HepG2 (cell line): ENCODE results near the gene CDKN3. TPM values are rescaled to one million over a fixed set of nuclear protein-coding genes. Genes with fewer than 3 reads are reported as not detected.

Experiments used
- CC2D1A ChIP-seq: sonication (generic); formaldehyde crosslinking; IDR thresholded peaks from 2 replicates; pipeline ENCODE4 v1.8.1; 2023; ENCODE audit warnings: mild to moderate bottlenecking, missing genetic modification reagents
- CEBPB ChIP-seq: IDR thresholded peaks from 2 replicates; pipeline ENCODE4 v1.6.1; 2011; ENCODE audit warnings: low read depth, low read length, improper control_type of control experiment, borderline replicate concordance
- DMAP1 ChIP-seq: IDR thresholded peaks from 2 replicates; pipeline ENCODE4 v1.6.1; 2016
- FOXC1 ChIP-seq: sonication (generic); formaldehyde crosslinking; IDR thresholded peaks from 2 replicates; pipeline ENCODE4 v1.8.0; 2022; ENCODE audit warnings: mild to moderate bottlenecking, missing genetic modification reagents, borderline replicate concordance
- HNF1B ChIP-seq: sonication (generic); formaldehyde crosslinking; IDR thresholded peaks from 2 replicates; pipeline ENCODE4 v1.5.1; 2020; ENCODE audit warnings: mild to moderate bottlenecking, moderate library complexity, missing genetic modification reagents
- ISL2 ChIP-seq: sonication (generic); formaldehyde crosslinking; IDR thresholded peaks from 2 replicates; pipeline ENCODE4 v1.5.0; 2020; ENCODE audit warnings: missing genetic modification reagents
- KDM5B ChIP-seq: sonication (generic); formaldehyde crosslinking; IDR thresholded peaks from 2 replicates; pipeline ENCODE4 v1.4.0; 2020; ENCODE audit warnings: missing genetic modification reagents, mild to moderate bottlenecking, borderline replicate concordance
- MED8 ChIP-seq: sonication (generic); formaldehyde crosslinking; IDR thresholded peaks from 2 replicates; pipeline ENCODE4 v1.8.1; 2023; ENCODE audit warnings: mild to moderate bottlenecking, missing genetic modification reagents; ENCODE audit not compliant: insufficient replicate concordance
- POGZ ChIP-seq: sonication (generic); formaldehyde crosslinking; IDR thresholded peaks from 2 replicates; pipeline ENCODE4 v1.4.0; 2020; ENCODE audit warnings: mild to moderate bottlenecking, missing genetic modification reagents
- RARA ChIP-seq: IDR thresholded peaks from 2 replicates; pipeline ENCODE4 v1.6.1; 2016; ENCODE audit warnings: missing genetic modification reagents, missing compliant biosample characterization
- SIX4 ChIP-seq: sonication (generic); formaldehyde crosslinking; IDR thresholded peaks from 2 replicates; pipeline ENCODE4 v1.4.0; 2020; ENCODE audit warnings: missing genetic modification reagents
- SPEN ChIP-seq: sonication (generic); formaldehyde crosslinking; IDR thresholded peaks from 2 replicates; pipeline ENCODE4 v1.5.1; 2020; ENCODE audit warnings: low read depth, mild to moderate bottlenecking, missing genetic modification reagents
- ZBED4 ChIP-seq: sonication (generic); formaldehyde crosslinking; IDR thresholded peaks from 2 replicates; pipeline ENCODE4 v1.4.0; 2020; ENCODE audit warnings: missing genetic modification reagents, borderline replicate concordance
- ZNF343 ChIP-seq: sonication (generic); formaldehyde crosslinking; IDR thresholded peaks from 2 replicates; pipeline ENCODE4 v1.4.0; 2020; ENCODE audit warnings: mild to moderate bottlenecking, missing genetic modification reagents
- ZNF460 ChIP-seq: sonication (generic); formaldehyde crosslinking; IDR thresholded peaks from 2 replicates; pipeline ENCODE4 v1.5.1; 2020; ENCODE audit warnings: missing genetic modification reagents, mild to moderate bottlenecking, borderline replicate concordance
- ZNF563 ChIP-seq: sonication (generic); formaldehyde crosslinking; IDR thresholded peaks from 2 replicates; pipeline ENCODE4 v1.8.0; 2022; ENCODE audit warnings: mild to moderate bottlenecking, moderate library complexity, missing genetic modification reagents
- polyA plus RNA-seq, 8 experiments: library from polyadenylated mRNA; depleted of rRNA in 3 of 8; stranded (reverse) in 7 of 8; unstranded in 1 of 8; fragments of >200 nt; fragmentation: Illumina TruSeq in 4 of 8; extraction: Trizol in 4 of 8; gene quantifications; 2 replicates each; pipeline versions ENCODE4 v1.2.1 to v1.2.3, GENCODE V29; 2011 to 2016; ENCODE audit warnings: low read depth in 4 of 8, missing spikeins in 1 of 8, mixed read lengths in 1 of 8; ENCODE audit not compliant: insufficient read depth in 1 of 8
- total RNA-seq, 5 experiments: library from RNA; depleted of rRNA; stranded (reverse); fragments of >200 nt; fragmentation: Illumina TruSeq; extraction: Trizol; gene quantifications; 2 replicates each; pipeline ENCODE4 v1.2.3, GENCODE V29; 2016; ENCODE audit warnings: low read depth in 1 of 5
- TF ChIP-seq, protein P1 (sequence below): sonication (generic); formaldehyde crosslinking; IDR thresholded peaks from 2 replicates; pipeline ENCODE4 v1.5.0; 2020; ENCODE audit warnings: mild to moderate bottlenecking, missing genetic modification reagents, moderate library complexity
- TF ChIP-seq, protein P2 (sequence below): sonication (generic); formaldehyde crosslinking; IDR thresholded peaks from 2 replicates; pipeline ENCODE4 v1.8.1; 2022; ENCODE audit warnings: low read depth, mild to moderate bottlenecking, missing genetic modification reagents

Gene CDKN3
- total and polyA plus RNA-seq, 2 of the 13 experiments (the other 11 are each of a cell fraction or from before 2014, with no cell fraction given) = 63.0 to 88.9 TPM

DNA sequence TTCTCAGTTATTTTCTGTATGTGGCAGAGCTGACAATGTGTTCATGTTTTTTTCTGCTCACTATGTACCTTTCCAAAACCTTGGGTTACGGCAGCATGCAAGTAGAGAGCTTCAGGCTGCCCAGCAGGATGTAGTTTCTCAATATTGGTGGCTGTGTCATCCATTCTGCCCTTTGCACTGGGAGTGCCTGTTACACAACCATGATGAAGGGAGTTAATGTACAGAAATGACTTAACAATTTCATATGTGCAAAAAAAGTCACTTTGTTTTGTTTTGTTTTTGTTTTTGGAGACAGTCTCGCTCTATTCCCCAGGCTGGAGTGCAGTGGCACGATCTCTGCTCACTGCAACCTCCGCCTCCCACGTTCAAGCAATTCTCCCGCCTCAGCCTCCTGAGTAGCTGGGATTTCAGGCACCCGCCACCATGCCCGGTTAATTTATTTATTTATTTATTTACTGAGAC is 50.5 kb downstream of the CDKN3 start (continued):
- 0 out of 2 replicates have a peak, but pooled peaks have one; percentile 42 for TF ChIP-seq KDM5B (CRISPR knock-in tag)
- peak; percentile 73; the same call in 1 of the 2 replicates for TF ChIP-seq ZNF460 (CRISPR knock-in tag)
- peak; percentile 98 for TF ChIP-seq CEBPB
- TF ChIP-seq ZNF563 = no peak
- TF ChIP-seq RARA (CRISPR knock-in tag) = peak; percentile 85
- 0 out of 2 replicates have a peak, but pooled peaks have one; percentile 24 for TF ChIP-seq SIX4 (CRISPR knock-in tag)
- 0 out of 2 replicates have a peak, but pooled peaks have one; percentile 64 for TF ChIP-seq ZNF343 (CRISPR knock-in tag)
- 0 out of 2 replicates have a peak, but pooled peaks have one; percentile 36 for TF ChIP-seq ISL2 (CRISPR knock-in tag)
- peak; percentile 61; the same call in 1 of the 2 replicates for TF ChIP-seq HNF1B
- TF ChIP-seq, protein P1, sequence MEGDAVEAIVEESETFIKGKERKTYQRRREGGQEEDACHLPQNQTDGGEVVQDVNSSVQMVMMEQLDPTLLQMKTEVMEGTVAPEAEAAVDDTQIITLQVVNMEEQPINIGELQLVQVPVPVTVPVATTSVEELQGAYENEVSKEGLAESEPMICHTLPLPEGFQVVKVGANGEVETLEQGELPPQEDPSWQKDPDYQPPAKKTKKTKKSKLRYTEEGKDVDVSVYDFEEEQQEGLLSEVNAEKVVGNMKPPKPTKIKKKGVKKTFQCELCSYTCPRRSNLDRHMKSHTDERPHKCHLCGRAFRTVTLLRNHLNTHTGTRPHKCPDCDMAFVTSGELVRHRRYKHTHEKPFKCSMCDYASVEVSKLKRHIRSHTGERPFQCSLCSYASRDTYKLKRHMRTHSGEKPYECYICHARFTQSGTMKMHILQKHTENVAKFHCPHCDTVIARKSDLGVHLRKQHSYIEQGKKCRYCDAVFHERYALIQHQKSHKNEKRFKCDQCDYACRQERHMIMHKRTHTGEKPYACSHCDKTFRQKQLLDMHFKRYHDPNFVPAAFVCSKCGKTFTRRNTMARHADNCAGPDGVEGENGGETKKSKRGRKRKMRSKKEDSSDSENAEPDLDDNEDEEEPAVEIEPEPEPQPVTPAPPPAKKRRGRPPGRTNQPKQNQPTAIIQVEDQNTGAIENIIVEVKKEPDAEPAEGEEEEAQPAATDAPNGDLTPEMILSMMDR (CRISPR knock-in tag) = 0 out of 2 replicates have a peak, but pooled peaks have one; percentile 14
- TF ChIP-seq DMAP1 (CRISPR knock-in tag) = peak; percentile 72
- TF ChIP-seq MED8 (CRISPR knock-in tag) = peak; percentile 60
- TF ChIP-seq FOXC1 (CRISPR knock-in tag) = 0 out of 2 replicates have a peak, but pooled peaks have one; percentile 35
- TF ChIP-seq, protein P2, sequence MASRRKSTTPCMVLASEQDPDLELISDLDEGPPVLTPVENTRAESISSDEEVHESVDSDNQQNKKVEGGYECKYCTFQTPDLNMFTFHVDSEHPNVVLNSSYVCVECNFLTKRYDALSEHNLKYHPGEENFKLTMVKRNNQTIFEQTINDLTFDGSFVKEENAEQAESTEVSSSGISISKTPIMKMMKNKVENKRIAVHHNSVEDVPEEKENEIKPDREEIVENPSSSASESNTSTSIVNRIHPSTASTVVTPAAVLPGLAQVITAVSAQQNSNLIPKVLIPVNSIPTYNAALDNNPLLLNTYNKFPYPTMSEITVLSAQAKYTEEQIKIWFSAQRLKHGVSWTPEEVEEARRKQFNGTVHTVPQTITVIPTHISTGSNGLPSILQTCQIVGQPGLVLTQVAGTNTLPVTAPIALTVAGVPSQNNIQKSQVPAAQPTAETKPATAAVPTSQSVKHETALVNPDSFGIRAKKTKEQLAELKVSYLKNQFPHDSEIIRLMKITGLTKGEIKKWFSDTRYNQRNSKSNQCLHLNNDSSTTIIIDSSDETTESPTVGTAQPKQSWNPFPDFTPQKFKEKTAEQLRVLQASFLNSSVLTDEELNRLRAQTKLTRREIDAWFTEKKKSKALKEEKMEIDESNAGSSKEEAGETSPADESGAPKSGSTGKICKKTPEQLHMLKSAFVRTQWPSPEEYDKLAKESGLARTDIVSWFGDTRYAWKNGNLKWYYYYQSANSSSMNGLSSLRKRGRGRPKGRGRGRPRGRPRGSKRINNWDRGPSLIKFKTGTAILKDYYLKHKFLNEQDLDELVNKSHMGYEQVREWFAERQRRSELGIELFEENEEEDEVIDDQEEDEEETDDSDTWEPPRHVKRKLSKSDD (CRISPR knock-in tag) = peak; percentile 83; the same call in 1 of the 2 replicates
- peak; percentile 87 for TF ChIP-seq POGZ (CRISPR knock-in tag)
- TF ChIP-seq SPEN (CRISPR knock-in tag) = peak; percentile 25; the same call in 1 of the 2 replicates
- peak; percentile 29; the same call in 1 of the 2 replicates for TF ChIP-seq ZBED4 (CRISPR knock-in tag)
- TF ChIP-seq CC2D1A (CRISPR knock-in tag) = no peak
